HCT116 (cell line): ENCODE results near the gene GABPB2.

Experiments
- CEBPB ChIP-seq: IDR thresholded peaks from 2 replicates; pipeline ENCODE4 v1.6.1; 2012; ENCODE audit warnings: low read depth
- ELF1 ChIP-seq: IDR thresholded peaks from 2 replicates; pipeline ENCODE4 v1.6.1; 2012; ENCODE audit warnings: low read depth, borderline replicate concordance
- EZH2 ChIP-seq: fragments of 200-600 bp; sonication (generic); IDR thresholded peaks from 2 replicates; pipeline ENCODE4 v1.6.1; 2017; ENCODE audit warnings: antibody characterized with exemption, mixed run types
- POLR2A ChIP-seq: IDR thresholded peaks from 2 replicates; pipeline ENCODE4 v1.7.0; 2011; ENCODE audit warnings: borderline replicate concordance; ENCODE audit not compliant: insufficient read depth, insufficient read length; ENCODE audit errors: extremely low read depth
- POLR2AphosphoS5 ChIP-seq: IDR thresholded peaks from 2 replicates; pipeline ENCODE4 v1.6.1; 2011; ENCODE audit warnings: mild to moderate bottlenecking, low read depth, low read length, moderate library complexity
- SP1 ChIP-seq: IDR thresholded peaks from 2 replicates; pipeline ENCODE4 v1.6.1; 2012; ENCODE audit warnings: low read depth
- TF ChIP-seq, protein P1 (sequence below), 3 experiments: fragments of 200-600 bp in 1 of 3; sonication (generic) in 1 of 3; IDR thresholded peaks in 2 of 3; conservative IDR thresholded peaks in 1 of 3; 2 replicates each; pipeline ENCODE4 v1.5.1; 2012 to 2017; ENCODE audit warnings: low read depth in 2 of 3, low read length in 2 of 3, antibody characterized with exemption in 1 of 3, borderline replicate concordance in 1 of 3, control low read depth in 1 of 3, mild to moderate bottlenecking in 1 of 3, mixed read lengths in 1 of 3, mixed run types in 1 of 3, moderate library complexity in 1 of 3; ENCODE audit not compliant: insufficient read depth in 1 of 3

- TF ChIP-seq, protein P1, sequence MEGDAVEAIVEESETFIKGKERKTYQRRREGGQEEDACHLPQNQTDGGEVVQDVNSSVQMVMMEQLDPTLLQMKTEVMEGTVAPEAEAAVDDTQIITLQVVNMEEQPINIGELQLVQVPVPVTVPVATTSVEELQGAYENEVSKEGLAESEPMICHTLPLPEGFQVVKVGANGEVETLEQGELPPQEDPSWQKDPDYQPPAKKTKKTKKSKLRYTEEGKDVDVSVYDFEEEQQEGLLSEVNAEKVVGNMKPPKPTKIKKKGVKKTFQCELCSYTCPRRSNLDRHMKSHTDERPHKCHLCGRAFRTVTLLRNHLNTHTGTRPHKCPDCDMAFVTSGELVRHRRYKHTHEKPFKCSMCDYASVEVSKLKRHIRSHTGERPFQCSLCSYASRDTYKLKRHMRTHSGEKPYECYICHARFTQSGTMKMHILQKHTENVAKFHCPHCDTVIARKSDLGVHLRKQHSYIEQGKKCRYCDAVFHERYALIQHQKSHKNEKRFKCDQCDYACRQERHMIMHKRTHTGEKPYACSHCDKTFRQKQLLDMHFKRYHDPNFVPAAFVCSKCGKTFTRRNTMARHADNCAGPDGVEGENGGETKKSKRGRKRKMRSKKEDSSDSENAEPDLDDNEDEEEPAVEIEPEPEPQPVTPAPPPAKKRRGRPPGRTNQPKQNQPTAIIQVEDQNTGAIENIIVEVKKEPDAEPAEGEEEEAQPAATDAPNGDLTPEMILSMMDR (IDR thresholded peaks at IDR 0.05 in 2 of 3, conservative IDR thresholded peaks at IDR 0.05 in 1 of 3; ENCODE audit: borderline replicate concordance in 1 of 3, insufficient read depth in 1 of 3, low read depth in 2 of 3, low read length in 2 of 3) = no peak
- TF ChIP-seq POLR2AphosphoS5 (no peak), EZH2 (no peak), CEBPB (no peak), POLR2A (no peak), SP1 (no peak), ELF1 (no peak)
Measured at GRCh38 chr1:151039521-151039920, 31.0 kb upstream of the GABPB2 start.
